ENCODE data around the gene GGCX.
A peak's percentile ranks its signal among the peaks of the same experiment; 100 is the strongest.

GGCX gene

DNA sequence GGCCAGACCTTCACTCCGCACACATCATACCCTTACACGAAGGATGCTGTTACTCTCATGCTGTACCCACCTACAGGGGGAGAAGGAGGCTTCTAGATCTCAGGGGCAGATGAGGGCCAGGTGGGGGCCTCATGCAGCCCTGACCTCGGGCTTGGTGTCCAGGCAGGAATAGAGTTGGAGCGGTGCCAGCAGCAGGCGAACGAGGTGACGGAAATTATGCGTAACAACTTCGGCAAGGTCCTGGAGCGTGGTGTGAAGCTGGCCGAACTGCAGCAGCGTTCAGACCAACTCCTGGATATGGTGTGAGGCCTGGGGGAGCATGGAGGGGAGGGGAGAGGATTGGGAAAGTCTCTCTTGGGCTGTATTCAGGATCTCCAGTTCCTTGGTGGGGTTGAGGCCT lies 30.3 kb upstream of the GGCX start:
- DNase-seq (ENCODE audit: low read depth), result no peak
- no peak overlapping the region for H3K4me3 ChIP-seq (ENCODE audit: low read length)
- TF ChIP-seq, protein P1, sequence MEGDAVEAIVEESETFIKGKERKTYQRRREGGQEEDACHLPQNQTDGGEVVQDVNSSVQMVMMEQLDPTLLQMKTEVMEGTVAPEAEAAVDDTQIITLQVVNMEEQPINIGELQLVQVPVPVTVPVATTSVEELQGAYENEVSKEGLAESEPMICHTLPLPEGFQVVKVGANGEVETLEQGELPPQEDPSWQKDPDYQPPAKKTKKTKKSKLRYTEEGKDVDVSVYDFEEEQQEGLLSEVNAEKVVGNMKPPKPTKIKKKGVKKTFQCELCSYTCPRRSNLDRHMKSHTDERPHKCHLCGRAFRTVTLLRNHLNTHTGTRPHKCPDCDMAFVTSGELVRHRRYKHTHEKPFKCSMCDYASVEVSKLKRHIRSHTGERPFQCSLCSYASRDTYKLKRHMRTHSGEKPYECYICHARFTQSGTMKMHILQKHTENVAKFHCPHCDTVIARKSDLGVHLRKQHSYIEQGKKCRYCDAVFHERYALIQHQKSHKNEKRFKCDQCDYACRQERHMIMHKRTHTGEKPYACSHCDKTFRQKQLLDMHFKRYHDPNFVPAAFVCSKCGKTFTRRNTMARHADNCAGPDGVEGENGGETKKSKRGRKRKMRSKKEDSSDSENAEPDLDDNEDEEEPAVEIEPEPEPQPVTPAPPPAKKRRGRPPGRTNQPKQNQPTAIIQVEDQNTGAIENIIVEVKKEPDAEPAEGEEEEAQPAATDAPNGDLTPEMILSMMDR (conservative IDR thresholded peaks at IDR 0.05; ENCODE audit: low read depth, low read length), result no peak

DNA sequence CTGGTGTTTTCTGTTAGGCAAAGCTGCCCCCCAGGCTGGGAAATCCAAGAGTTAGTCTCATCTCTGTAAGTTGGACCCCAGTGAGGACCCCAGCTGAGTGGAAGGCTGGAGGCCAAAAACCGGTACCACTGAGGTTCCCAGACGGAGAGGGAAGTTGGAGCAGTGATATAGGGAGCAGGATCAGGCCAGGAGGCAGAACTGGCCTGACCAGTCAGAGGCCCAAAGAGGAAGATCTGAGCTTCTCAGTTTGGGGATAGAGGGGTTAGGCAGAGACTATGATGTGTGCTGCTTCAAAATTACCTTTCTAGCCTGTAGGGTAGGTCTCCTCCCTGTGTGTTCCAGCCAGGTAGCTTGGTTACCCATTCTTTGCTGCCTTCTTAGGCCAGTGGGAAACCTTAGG lies 29.7 kb upstream of the GGCX start:
- no peak for DNase-seq (ENCODE audit: low read depth)
- no peak overlapping the region for H3K4me3 ChIP-seq (ENCODE audit: low read length)
- TF ChIP-seq, protein P1 (conservative IDR thresholded peaks at IDR 0.05; ENCODE audit: low read depth, low read length), result no peak

DNA sequence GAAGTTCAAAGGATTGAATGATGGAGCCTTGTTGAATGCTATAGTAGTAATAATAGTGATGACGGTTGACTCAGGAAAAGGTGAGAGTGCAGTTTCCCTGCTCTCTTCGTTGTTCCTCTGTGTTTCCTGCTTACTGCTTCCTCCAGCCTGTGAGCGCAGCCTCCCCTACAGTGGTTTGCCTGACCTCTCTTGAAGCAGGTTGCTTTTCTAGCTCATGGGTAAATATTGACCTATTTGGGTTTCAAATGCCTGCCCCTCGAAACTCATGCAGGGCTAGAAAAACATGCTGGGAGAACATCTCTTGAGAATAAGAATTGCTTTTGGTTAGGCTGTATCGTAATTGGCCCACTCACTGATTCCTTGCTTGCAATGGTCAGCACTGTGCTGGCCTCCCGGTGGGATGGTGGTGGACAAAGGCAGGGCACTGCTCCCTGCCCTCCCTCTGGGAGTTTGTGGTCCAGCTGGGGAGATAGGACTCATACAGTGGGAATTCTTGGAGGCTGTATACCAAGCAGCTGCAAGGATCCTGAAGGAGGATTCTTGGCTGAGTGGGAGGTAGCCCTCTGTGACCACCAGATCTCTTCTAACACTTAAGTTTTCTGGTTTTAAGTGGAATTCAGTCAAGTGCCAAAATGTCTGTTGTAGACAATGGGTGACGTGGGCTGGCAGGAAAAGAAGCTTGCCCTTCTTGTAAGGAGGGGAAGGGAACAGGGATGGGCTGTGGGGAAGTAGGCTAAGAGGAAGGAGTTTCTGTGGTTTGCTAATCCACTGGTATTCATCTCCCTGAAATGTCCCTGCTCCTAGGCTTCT lies 28.9 kb upstream of the GGCX start:
- H3K4me3 ChIP-seq (ENCODE audit: low read length), result no peak overlapping the region
- TF ChIP-seq, protein P1 (conservative IDR thresholded peaks at IDR 0.05; ENCODE audit: low read depth, low read length), result no peak
- DNase-seq (ENCODE audit: low read depth), result peak; percentile 57

DNA sequence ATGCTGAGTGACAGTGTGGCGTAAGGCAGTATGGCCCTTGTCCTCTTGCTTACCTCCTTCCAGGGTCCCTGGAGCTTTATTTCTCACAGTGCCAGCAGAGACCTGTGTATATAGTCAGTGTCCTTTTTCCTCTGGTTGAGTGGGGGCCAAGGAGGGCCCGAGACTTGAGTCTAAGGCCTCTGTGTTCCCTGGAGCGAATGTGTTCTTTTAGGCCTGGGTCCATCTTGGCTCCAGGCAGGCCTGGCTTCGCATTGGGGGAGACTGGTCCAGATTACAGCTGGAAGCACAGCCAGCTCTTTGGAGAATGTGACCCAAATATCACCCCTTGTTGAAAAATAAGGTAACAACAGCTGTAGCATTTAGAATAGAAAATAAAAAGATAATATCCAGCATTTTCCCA lies 27.9 kb upstream of the GGCX start:
- TF ChIP-seq, protein P1 (conservative IDR thresholded peaks at IDR 0.05; ENCODE audit: low read depth, low read length), result no peak
- no peak for DNase-seq (ENCODE audit: low read depth)
- no peak overlapping the region for H3K4me3 ChIP-seq (ENCODE audit: low read length)

DNA sequence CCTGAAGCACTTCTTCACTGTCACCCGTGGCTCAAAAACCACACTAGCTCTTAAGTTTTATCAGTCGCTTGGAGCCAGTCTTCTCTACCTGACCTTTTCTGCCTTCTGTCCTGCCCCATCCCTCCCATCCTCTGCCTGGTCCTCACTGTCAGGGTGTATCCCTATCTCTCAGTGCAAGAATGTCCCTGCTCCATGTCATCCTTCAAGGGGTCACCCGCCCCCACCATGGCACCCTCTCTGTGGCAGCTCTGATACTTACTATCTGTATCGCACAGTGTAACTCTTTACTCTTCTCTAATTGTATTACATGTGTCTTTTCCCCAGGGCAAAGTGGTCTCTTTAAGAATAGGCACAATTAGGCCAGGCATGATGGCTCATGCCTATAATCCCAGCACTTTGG lies 27.4 kb upstream of the GGCX start:
- no peak for DNase-seq (ENCODE audit: low read depth)
- H3K4me3 ChIP-seq (ENCODE audit: low read length), result no peak overlapping the region
- TF ChIP-seq, protein P1 (conservative IDR thresholded peaks at IDR 0.05; ENCODE audit: low read depth, low read length), result no peak

DNA sequence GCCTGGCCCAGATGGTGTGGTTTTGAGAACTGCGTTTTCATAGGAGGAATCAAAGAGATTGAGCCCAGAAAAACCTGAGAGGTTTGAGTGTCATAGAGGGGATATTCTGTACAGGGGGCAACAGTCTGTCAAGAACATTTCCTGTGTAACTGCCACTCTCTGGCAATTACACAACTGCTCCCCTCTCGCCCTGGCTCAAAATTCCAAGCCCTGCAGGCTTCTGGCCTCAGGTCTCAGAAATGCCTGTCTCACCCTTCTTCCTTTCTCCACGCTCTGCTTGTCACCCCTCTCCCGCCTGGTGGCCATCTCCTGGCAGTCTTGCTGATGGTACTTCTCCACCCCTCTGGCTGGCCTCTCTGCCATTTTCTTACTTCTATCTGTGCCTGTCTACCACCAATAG lies 26.9 kb upstream of the GGCX start:
- no peak for DNase-seq (ENCODE audit: low read depth)
- H3K4me3 ChIP-seq (ENCODE audit: low read length), result no peak overlapping the region
- TF ChIP-seq, protein P1 (conservative IDR thresholded peaks at IDR 0.05; ENCODE audit: low read depth, low read length), result no peak

DNA sequence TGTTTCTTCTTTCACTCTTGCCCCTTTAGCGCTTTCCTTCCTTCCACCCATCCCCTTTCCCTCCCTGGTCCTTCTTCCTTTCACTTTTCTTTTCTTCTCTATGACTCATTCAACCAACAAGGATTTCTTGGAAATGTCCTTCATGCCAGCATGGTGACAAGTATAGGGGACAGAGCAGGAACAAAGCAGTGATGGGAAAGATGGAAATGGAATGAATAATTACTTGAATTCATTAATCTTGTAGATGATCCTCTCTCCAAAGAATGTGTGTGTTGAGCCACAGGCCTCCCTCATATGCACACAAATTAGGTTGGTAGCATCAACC lies 24.4 kb upstream of the GGCX start:
- TF ChIP-seq, protein P1 (conservative IDR thresholded peaks at IDR 0.05; ENCODE audit: low read depth, low read length), result no peak
- H3K4me3 ChIP-seq (ENCODE audit: low read length), result no peak overlapping the region
- DNase-seq (ENCODE audit: low read depth), result no peak
